HCT116 (cell line): ENCODE results near the gene CBX8. TPM values are rescaled to one million over a fixed set of nuclear protein-coding genes. Genes with fewer than 3 reads are reported as not detected.

Experiments
- ATAC-seq: fragments of 200-7000 bp; cut with Tn5 transposase; 2 replicates; pipeline ENCODE4 v1.9.1; 2020; ENCODE audit warnings: mild to moderate bottlenecking, moderate library complexity
- BruUV-seq: library from RNA; stranded (reverse); fragments of 400-500 nt; replicated peaks from 2 replicates; lab custom pipeline; 2021; lab: Mats Ljungman, UMichigan
- CTCF ChIA-PET: fragments of 300-600 bp; sonication (Branson Sonifier 250); formaldehyde crosslinking; loops from one replicate; lab custom pipeline; 2021; ENCODE audit warnings: antibody characterized with exemption; lab: Charles Lee
- POLR2A ChIA-PET: fragments of 300-600, 350-600 bp; sonication (Branson Sonifier 250); formaldehyde crosslinking; loops from one replicate; lab custom pipeline; 2021; ENCODE audit warnings: antibody characterized with exemption; lab: Charles Lee
- RAD21 ChIA-PET, 2 experiments: fragments of 300-600 bp; sonication (Branson Sonifier 250); formaldehyde crosslinking; loops; one replicate each; lab custom pipeline; 2023; ENCODE audit warnings: low total read pairs in 2 of 2; ENCODE audit not compliant: uncharacterized antibody in 2 of 2, unreplicated experiment in 2 of 2, low non-redundant PET in 1 of 2; lab: Charles Lee
- DNase-seq: peaks from one replicate; pipeline ENCODE4 v3.0.0-alpha.2; 2010; ENCODE audit warnings: low read depth, low spot score
- H2AFZ ChIP-seq: fragments of 200-600 bp; shearing (Covaris generic), sonication (generic); 2 replicates; pipeline ENCODE4 v1.6.1; 2017; ENCODE audit warnings: low read depth, mixed run types, mixed read lengths, antibody characterized with exemption, low read length; ENCODE audit not compliant: poor library complexity, severe bottlenecking
- H3K27ac ChIP-seq: 2 replicates; pipeline ENCODE4 v1.5.1; 2012; ENCODE audit warnings: low read depth, low read length
- H3K27me3 ChIP-seq: fragments of 200-600 bp; sonication (generic); 2 replicates; pipeline ENCODE4 v1.6.1; 2016; ENCODE audit warnings: mixed run types, low read length, mixed read lengths; ENCODE audit not compliant: insufficient read depth
- H3K36me3 ChIP-seq, 2 experiments: fragments of 200-500 bp in 1 of 2; fragments of 200-600 bp in 1 of 2; sonication (Bioruptor generic) in 1 of 2; sonication (generic) in 1 of 2; 2 replicates each; pipeline versions ENCODE4 v1.5.1 to v1.6.1; 2014 to 2016; ENCODE audit warnings: low read length in 2 of 2, inconsistent platforms in 1 of 2, mixed read lengths in 1 of 2, mixed run types in 1 of 2; ENCODE audit not compliant: insufficient read depth in 2 of 2, control insufficient read depth in 1 of 2
- H3K4me1 ChIP-seq, 2 experiments: fragments of 200-600 bp in 1 of 2; sonication (generic) in 1 of 2; 2 replicates each; pipeline versions ENCODE4 v1.5.1 to v1.6.1; 2012 to 2017; ENCODE audit warnings: low read length in 2 of 2, inconsistent platforms in 1 of 2, mild to moderate bottlenecking in 1 of 2, mixed read lengths in 1 of 2, mixed run types in 1 of 2, moderate library complexity in 1 of 2; ENCODE audit not compliant: insufficient read depth in 2 of 2, control insufficient read depth in 1 of 2
- H3K4me2 ChIP-seq: fragments of 200-600 bp; sonication (generic); 2 replicates; pipeline ENCODE4 v1.6.1; 2017; ENCODE audit warnings: mixed run types, low read length, mixed read lengths
- H3K4me3 ChIP-seq, 2 experiments: fragments of 200-600 bp in 1 of 2; sonication (generic) in 1 of 2; replicated peaks in 1 of 2; 2 replicates each; pipeline ENCODE4 v1.5.1; 2011 to 2016; ENCODE audit warnings: low read length in 2 of 2, control low read depth in 1 of 2, low read depth in 1 of 2, mild to moderate bottlenecking in 1 of 2, mixed read lengths in 1 of 2, mixed run types in 1 of 2
- H3K79me2 ChIP-seq: fragments of 200-600 bp; sonication (generic); 2 replicates; pipeline ENCODE4 v1.6.1; 2017; ENCODE audit warnings: mild to moderate bottlenecking, mixed run types, low read length, moderate library complexity, mixed read lengths; ENCODE audit not compliant: insufficient read depth
- H3K9ac ChIP-seq: fragments of 200-600 bp; sonication (generic); 2 replicates; pipeline ENCODE4 v1.6.1; 2016; ENCODE audit warnings: low read length, mixed read lengths
- H3K9me2 ChIP-seq: fragments of 200-600 bp; sonication (generic), shearing (Covaris generic); 2 replicates; pipeline ENCODE4 v1.6.1; 2017; ENCODE audit warnings: mixed run types, mild to moderate bottlenecking, moderate library complexity; ENCODE audit not compliant: insufficient read depth
- H3K9me3 ChIP-seq, 2 experiments: fragments of 200-500 bp in 1 of 2; fragments of 200-600 bp in 1 of 2; sonication (Bioruptor generic) in 1 of 2; sonication (generic) in 1 of 2; 2 replicates each; pipeline ENCODE4 v1.6.1; 2014 to 2017; ENCODE audit warnings: low read length in 2 of 2, mixed read lengths in 2 of 2, inconsistent platforms in 1 of 2, low read depth in 1 of 2, mild to moderate bottlenecking in 1 of 2, mixed run types in 1 of 2, moderate library complexity in 1 of 2; ENCODE audit not compliant: control insufficient read depth in 1 of 2, insufficient read depth in 1 of 2
- H4K20me1 ChIP-seq: fragments of 200-600 bp; sonication (generic), shearing (Covaris generic); 2 replicates; pipeline ENCODE4 v1.6.1; 2017; ENCODE audit warnings: mixed run types, mild to moderate bottlenecking, moderate library complexity; ENCODE audit not compliant: insufficient read depth
- CBX3 ChIP-seq: IDR thresholded peaks from 2 replicates; pipeline ENCODE4 v1.6.1; 2012; ENCODE audit warnings: low read depth
- EGR1 ChIP-seq: IDR thresholded peaks from 2 replicates; pipeline ENCODE4 v1.6.1; 2012; ENCODE audit warnings: low read depth
- ELF1 ChIP-seq: IDR thresholded peaks from 2 replicates; pipeline ENCODE4 v1.6.1; 2012; ENCODE audit warnings: low read depth, borderline replicate concordance
- POLR2A ChIP-seq: IDR thresholded peaks from 2 replicates; pipeline ENCODE4 v1.7.0; 2011; ENCODE audit warnings: borderline replicate concordance; ENCODE audit not compliant: insufficient read depth, insufficient read length; ENCODE audit errors: extremely low read depth
- POLR2AphosphoS5 ChIP-seq: IDR thresholded peaks from 2 replicates; pipeline ENCODE4 v1.6.1; 2011; ENCODE audit warnings: mild to moderate bottlenecking, low read depth, low read length, moderate library complexity
- RAD21 ChIP-seq: IDR thresholded peaks from 2 replicates; pipeline ENCODE4 v1.6.1; 2012; ENCODE audit warnings: low read depth, mild to moderate bottlenecking
- SRF ChIP-seq: IDR thresholded peaks from 2 replicates; pipeline ENCODE4 v1.6.1; 2012; ENCODE audit warnings: low read depth
- TCF7L2 ChIP-seq: IDR thresholded peaks from 2 replicates; pipeline ENCODE4 v1.7.0; 2011; ENCODE audit warnings: borderline replicate concordance, inconsistent platforms; ENCODE audit not compliant: insufficient read depth, insufficient read length; ENCODE audit errors: extremely low read depth
- YY1 ChIP-seq: IDR thresholded peaks from 2 replicates; pipeline ENCODE4 v1.6.1; 2011; ENCODE audit warnings: low read length, low read depth, moderate library complexity, mild to moderate bottlenecking; ENCODE audit not compliant: insufficient replicate concordance; ENCODE audit errors: extremely low read depth
- intact Hi-C: fragments of 100-400 bp; cut with micrococcal nuclease; formaldehyde crosslinking; loops from 2 replicates; pipeline ENCODE4 v1.10.0; 2022
- total RNA-seq: library from RNA; stranded (reverse); gene quantifications from one replicate; pipeline ENCODE4 v1.2.1, GENCODE V29; 2021; ENCODE audit not compliant: unreplicated experiment
- TF ChIP-seq, protein P1 (sequence below): IDR thresholded peaks from 2 replicates; pipeline ENCODE4 v1.6.1; 2012; ENCODE audit warnings: low read depth
- TF ChIP-seq, protein P2 (sequence below): IDR thresholded peaks from 2 replicates; pipeline ENCODE4 v1.6.1; 2012
- TF ChIP-seq, protein P3 (sequence below): IDR thresholded peaks from 2 replicates; pipeline ENCODE4 v1.6.1; 2012
- TF ChIP-seq, protein P4 (sequence below), 3 experiments: fragments of 200-600 bp in 1 of 3; sonication (generic) in 1 of 3; IDR thresholded peaks in 2 of 3; conservative IDR thresholded peaks in 1 of 3; 2 replicates each; pipeline ENCODE4 v1.5.1; 2012 to 2017; ENCODE audit warnings: low read depth in 2 of 3, low read length in 2 of 3, antibody characterized with exemption in 1 of 3, borderline replicate concordance in 1 of 3, control low read depth in 1 of 3, mild to moderate bottlenecking in 1 of 3, mixed read lengths in 1 of 3, mixed run types in 1 of 3, moderate library complexity in 1 of 3; ENCODE audit not compliant: insufficient read depth in 1 of 3

The CBX8 gene
- total RNA-seq, 1 experiment from 2014 or later = 29.0 TPM

DNA sequence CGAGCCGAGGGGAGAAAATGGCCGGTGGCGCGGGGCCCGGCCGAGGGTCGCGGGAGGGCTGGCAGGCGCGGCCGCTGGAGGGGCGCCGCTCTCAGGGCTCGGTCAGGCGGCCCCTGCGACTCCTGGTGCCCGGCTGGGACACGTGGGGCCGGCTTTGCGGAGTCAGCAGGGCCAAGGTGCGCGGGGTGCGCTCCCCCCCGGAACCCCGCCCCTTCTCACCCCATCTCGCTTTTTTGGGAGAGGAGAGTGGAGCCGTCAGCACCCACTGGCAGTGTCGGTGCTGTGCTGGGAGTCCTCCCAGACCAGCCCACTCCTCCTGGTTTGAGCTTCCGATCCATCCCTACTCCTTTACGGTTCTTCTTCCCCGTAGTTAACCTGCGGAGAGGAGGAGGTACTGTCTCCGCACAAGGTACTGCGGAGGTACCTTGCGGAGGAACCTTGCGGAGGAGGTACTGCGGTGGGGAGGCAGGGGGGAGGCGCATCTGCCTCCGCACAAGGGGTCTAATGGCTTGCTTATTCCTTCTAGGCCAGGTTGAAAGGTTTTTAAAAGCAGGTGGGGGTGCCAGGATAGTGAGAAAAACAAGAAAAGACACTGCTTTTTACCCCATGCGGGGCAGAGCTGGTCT is 19.1 kb upstream of the CBX8 start:
- BruUV-seq = no TSS peak
- Histone ChIP-seq H3K79me2 (no peaks in the 10 kb centered on the region), H3K4me1 (peaks cover 12% of the 10 kb centered on the region in 2 experiments), H3K4me2 (no peak overlapping the region), H3K4me3 (no peak overlapping the region), H3K9ac (no peak overlapping the region), H3K36me3 (no peaks in the 10 kb centered on the region), H2AFZ (no peak overlapping the region), H3K9me3 (no peaks in the 10 kb centered on the region), H4K20me1 (no peaks in the 10 kb centered on the region), H3K27ac (no peak overlapping the region), H3K9me2 (no peaks in the 10 kb centered on the region), H3K27me3 (peaks cover 4% of the 10 kb centered on the region; the same call in 1 of the 2 replicates)
- TF ChIP-seq POLR2A (no peak), POLR2AphosphoS5 (no peak), TCF7L2 (no peak), CBX3 (no peak), EGR1 (no peak), ELF1 (no peak), YY1 (no peak), RAD21 (no peak), SRF (no peak)
- TF ChIP-seq, protein P1, sequence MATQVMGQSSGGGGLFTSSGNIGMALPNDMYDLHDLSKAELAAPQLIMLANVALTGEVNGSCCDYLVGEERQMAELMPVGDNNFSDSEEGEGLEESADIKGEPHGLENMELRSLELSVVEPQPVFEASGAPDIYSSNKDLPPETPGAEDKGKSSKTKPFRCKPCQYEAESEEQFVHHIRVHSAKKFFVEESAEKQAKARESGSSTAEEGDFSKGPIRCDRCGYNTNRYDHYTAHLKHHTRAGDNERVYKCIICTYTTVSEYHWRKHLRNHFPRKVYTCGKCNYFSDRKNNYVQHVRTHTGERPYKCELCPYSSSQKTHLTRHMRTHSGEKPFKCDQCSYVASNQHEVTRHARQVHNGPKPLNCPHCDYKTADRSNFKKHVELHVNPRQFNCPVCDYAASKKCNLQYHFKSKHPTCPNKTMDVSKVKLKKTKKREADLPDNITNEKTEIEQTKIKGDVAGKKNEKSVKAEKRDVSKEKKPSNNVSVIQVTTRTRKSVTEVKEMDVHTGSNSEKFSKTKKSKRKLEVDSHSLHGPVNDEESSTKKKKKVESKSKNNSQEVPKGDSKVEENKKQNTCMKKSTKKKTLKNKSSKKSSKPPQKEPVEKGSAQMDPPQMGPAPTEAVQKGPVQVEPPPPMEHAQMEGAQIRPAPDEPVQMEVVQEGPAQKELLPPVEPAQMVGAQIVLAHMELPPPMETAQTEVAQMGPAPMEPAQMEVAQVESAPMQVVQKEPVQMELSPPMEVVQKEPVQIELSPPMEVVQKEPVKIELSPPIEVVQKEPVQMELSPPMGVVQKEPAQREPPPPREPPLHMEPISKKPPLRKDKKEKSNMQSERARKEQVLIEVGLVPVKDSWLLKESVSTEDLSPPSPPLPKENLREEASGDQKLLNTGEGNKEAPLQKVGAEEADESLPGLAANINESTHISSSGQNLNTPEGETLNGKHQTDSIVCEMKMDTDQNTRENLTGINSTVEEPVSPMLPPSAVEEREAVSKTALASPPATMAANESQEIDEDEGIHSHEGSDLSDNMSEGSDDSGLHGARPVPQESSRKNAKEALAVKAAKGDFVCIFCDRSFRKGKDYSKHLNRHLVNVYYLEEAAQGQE = no peak
- TF ChIP-seq, protein P2, sequence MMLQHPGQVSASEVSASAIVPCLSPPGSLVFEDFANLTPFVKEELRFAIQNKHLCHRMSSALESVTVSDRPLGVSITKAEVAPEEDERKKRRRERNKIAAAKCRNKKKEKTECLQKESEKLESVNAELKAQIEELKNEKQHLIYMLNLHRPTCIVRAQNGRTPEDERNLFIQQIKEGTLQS = no peak
- TF ChIP-seq, protein P3, sequence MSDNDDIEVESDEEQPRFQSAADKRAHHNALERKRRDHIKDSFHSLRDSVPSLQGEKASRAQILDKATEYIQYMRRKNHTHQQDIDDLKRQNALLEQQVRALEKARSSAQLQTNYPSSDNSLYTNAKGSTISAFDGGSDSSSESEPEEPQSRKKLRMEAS = no peak
- TF ChIP-seq, protein P4, sequence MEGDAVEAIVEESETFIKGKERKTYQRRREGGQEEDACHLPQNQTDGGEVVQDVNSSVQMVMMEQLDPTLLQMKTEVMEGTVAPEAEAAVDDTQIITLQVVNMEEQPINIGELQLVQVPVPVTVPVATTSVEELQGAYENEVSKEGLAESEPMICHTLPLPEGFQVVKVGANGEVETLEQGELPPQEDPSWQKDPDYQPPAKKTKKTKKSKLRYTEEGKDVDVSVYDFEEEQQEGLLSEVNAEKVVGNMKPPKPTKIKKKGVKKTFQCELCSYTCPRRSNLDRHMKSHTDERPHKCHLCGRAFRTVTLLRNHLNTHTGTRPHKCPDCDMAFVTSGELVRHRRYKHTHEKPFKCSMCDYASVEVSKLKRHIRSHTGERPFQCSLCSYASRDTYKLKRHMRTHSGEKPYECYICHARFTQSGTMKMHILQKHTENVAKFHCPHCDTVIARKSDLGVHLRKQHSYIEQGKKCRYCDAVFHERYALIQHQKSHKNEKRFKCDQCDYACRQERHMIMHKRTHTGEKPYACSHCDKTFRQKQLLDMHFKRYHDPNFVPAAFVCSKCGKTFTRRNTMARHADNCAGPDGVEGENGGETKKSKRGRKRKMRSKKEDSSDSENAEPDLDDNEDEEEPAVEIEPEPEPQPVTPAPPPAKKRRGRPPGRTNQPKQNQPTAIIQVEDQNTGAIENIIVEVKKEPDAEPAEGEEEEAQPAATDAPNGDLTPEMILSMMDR (IDR thresholded peaks at IDR 0.05 in 2 of 3, conservative IDR thresholded peaks at IDR 0.05 in 1 of 3; ENCODE audit: borderline replicate concordance in 1 of 3, insufficient read depth in 1 of 3, low read depth in 2 of 3, low read length in 2 of 3) = no peak
- ATAC-seq = no peak
- no peak for DNase-seq
- intact Hi-C loops = no loop called here
- ChIA-PET RAD21 (no interaction called here), POLR2A (interaction anchor here (0.6 kb wide), 1 partner anchor 19 kb away, joined by 6 read pairs; the partner anchor contains the start of gene CBX8), CTCF (no interaction called here)
